Neural progenitor cell (in vitro differentiated cells): Measurements from ENCODE around the gene DDIAS.

Experiments
- CTCF ChIP-seq: fragments of 200-600 bp; sonication (generic); IDR thresholded peaks from 2 replicates; pipeline ENCODE4 v1.5.1; 2017; ENCODE audit warnings: antibody characterized with exemption, mild to moderate bottlenecking
- EZH2phosphoT487 ChIP-seq: fragments of 200-600 bp; sonication (generic); IDR thresholded peaks from 2 replicates; pipeline ENCODE4 v1.6.1; 2017; ENCODE audit warnings: antibody characterized with exemption

- TF ChIP-seq CTCF: no peak
- no peak for TF ChIP-seq EZH2phosphoT487
Measured at GRCh38 chr11:82899957-82900276, 1.6 kb upstream of the DDIAS start.
